Raji (cell line): ENCODE measurements around the gene PTTG1IP2.

Experiments used
- POLR2A ChIP-seq: IDR thresholded peaks from 2 replicates; pipeline ENCODE4 v1.6.1; 2011; ENCODE audit warnings: low read depth, low read length, control low read depth; ENCODE audit not compliant: insufficient read depth

Gene PTTG1IP2

GRCh38 chr7:90516257-90516656 is 46.8 kb downstream of the PTTG1IP2 start:
- no peak for TF ChIP-seq POLR2A

- TF ChIP-seq POLR2A = no peak
These were observed 49.2 kb downstream of the PTTG1IP2 start for GRCh38 chr7:90518630-90519029.

- TF ChIP-seq POLR2A = no peak
These were observed 51.0 kb downstream of the PTTG1IP2 start for GRCh38 chr7:90520484-90520883.

- TF ChIP-seq POLR2A = no peak
These were observed 60.8 kb downstream of the PTTG1IP2 start for GRCh38 chr7:90530263-90530662.

GRCh38 chr7:90532231-90532929 is 62.9 kb downstream of the PTTG1IP2 start:
- no peak for TF ChIP-seq POLR2A

- no peak for TF ChIP-seq POLR2A
These were observed 67.0 kb downstream of the PTTG1IP2 start for GRCh38 chr7:90536449-90536848.

GRCh38 chr7:90538405-90538804 is 69.0 kb downstream of the PTTG1IP2 start:
- no peak for TF ChIP-seq POLR2A

GRCh38 chr7:90540406-90540805 is 71.0 kb downstream of the PTTG1IP2 start:
- no peak for TF ChIP-seq POLR2A

- no peak for TF ChIP-seq POLR2A
These were observed 81.6 kb downstream of the PTTG1IP2 start for GRCh38 chr7:90551036-90551435.

GRCh38 chr7:90552521-90552920 is 83.1 kb downstream of the PTTG1IP2 start:
- TF ChIP-seq POLR2A = no peak

GRCh38 chr7:90560730-90561129 is 91.3 kb downstream of the PTTG1IP2 start:
- no peak for TF ChIP-seq POLR2A
